C4-2B (cell line): ENCODE results near the gene KREMEN1.
"Not testable (repeated sequence)": the region's sequence is repeated elsewhere in the genome, so short reads cannot be mapped to it uniquely, and the experiment has no call there.

Experiments
- CTCF ChIP-seq: fragments of 450-650 bp; conservative IDR thresholded peaks from 2 replicates; pipeline ENCODE4 v1.5.1; 2017; ENCODE audit warnings: mild to moderate bottlenecking
- ZFX ChIP-seq: fragments of 450-650 bp; IDR thresholded peaks from 2 replicates; pipeline ENCODE4 v1.6.1; 2017

- not testable (repeated sequence) for TF ChIP-seq CTCF, ZFX
These were observed 33.2 kb upstream of the KREMEN1 start for GRCh38 chr22:29039684-29040083.
